ENCODE results near the gene CPNE6.

The CPNE6 gene

DNA sequence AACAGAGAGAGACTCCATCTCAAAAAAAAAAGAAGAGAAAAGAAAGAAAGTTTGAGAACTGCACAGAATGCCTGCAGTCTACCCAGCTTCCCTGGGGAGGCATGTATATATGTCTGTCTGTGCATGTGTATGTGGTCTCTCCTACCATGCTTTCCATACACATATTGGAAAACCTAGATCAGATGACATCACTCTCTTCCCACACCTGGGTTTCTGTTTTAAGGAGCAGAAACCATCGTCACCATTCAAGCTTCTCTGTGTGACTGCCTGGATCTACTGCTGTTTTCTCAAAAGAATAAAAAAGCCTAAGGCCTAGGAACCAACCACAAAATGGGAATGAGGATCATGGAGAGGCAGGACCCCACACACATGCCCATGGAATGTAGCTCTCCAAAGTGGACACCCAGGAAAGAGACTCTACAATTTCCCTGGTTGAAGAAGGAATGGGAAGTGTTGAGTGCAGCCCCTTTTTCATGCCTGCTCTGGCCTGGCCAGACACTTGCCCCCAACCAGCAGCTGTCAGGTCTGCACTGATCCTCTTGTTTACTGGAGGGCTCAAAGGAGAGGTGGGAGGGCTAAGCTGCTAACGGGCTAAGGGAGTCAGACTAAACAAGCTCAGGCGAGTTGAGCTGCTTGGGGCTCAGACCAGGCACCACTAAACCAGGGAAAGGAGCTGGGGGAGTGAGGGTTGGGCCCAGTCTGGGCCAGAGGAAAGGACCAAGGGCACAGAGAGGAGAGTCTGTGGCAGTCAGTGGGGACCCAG lies 15.0 kb downstream of the CPNE6 start:
- no peak for TF ChIP-seq GATA2 (IDR thresholded peaks at IDR 0.05; ENCODE audit: low read depth, low read length)
- TF ChIP-seq GATA3 (IDR thresholded peaks at IDR 0.05; ENCODE audit: low read depth, low read length): no peak

DNA sequence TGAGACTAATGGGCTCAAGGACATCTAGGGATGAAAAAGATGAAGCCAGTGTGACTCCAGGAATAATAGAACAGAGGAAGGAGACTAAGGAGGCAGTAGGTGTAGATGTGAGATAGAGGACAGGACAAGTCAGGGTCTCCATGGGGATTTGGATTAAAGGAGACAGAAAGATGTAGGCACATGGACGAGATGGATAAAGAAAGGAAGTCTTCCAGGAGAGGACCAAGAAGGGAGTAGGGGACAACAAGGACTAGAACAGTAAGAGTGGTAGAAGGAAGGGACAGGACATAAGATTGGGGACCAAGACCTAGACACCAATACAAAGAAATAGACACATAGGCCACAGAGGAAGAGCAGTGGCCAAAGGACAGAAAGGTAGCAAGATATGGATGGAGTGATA lies 15.6 kb downstream of the CPNE6 start:
- TF ChIP-seq GATA2 (IDR thresholded peaks at IDR 0.05; ENCODE audit: low read depth, low read length) (no peak), GATA3 (IDR thresholded peaks at IDR 0.05; ENCODE audit: low read depth, low read length) (no peak)

GRCh38 chr14:24088095-24088494 lies 16.7 kb downstream of the CPNE6 start:
- TF ChIP-seq GATA3 (IDR thresholded peaks at IDR 0.05; ENCODE audit: low read depth, low read length): no peak
- no peak for TF ChIP-seq GATA2 (IDR thresholded peaks at IDR 0.05; ENCODE audit: low read depth, low read length)

DNA sequence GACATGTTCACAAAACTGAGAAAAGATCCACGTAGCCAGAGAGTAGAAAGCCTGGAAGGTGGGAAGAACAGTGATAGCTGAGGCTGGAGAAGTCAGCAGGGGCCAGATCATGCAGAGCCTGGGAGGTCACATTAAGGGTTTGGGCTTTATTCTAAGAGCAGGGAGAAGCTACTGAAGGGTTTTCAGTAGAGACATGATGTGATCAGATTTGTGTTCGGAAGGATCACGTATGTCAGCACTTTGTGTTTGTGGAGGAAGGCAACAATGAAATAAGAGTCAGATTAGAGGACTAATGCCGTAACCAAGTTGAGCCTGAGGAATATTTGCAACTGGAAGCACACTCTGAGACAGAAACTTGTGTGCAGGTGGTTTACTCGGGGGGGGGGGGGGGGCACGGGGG lies 18.5 kb downstream of the CPNE6 start:
- no peak for TF ChIP-seq GATA3 (IDR thresholded peaks at IDR 0.05; ENCODE audit: low read depth, low read length)
- TF ChIP-seq GATA2 (IDR thresholded peaks at IDR 0.05; ENCODE audit: low read depth, low read length): no peak

DNA sequence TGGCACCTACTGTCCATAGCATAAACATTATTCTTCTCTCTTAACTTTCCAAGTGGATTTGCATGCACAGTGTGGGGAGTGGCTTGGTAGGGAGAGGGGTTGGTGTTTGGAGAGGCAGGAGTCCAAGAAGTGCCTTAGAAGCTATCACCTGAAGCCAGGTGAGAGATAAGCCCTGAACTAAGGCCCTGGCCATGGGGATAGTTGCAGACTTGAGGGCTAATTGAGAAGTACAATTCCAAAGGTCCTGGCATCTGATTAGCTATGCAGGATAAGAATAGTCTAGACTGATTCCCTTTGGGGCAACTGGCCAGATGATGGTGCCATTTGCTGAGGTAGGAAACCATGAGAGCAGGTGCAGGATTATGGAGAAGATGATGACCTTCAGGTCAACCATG lies 20.7 kb downstream of the CPNE6 start:
- TF ChIP-seq GATA2 (IDR thresholded peaks at IDR 0.05; ENCODE audit: low read depth, low read length) (no peak), GATA3 (IDR thresholded peaks at IDR 0.05; ENCODE audit: low read depth, low read length) (no peak)

GRCh38 chr14:24092505-24093206 lies 21.3 kb downstream of the CPNE6 start:
- TF ChIP-seq GATA3 (IDR thresholded peaks at IDR 0.05; ENCODE audit: low read depth, low read length): no peak
- TF ChIP-seq GATA2 (IDR thresholded peaks at IDR 0.05; ENCODE audit: low read depth, low read length): no peak

DNA sequence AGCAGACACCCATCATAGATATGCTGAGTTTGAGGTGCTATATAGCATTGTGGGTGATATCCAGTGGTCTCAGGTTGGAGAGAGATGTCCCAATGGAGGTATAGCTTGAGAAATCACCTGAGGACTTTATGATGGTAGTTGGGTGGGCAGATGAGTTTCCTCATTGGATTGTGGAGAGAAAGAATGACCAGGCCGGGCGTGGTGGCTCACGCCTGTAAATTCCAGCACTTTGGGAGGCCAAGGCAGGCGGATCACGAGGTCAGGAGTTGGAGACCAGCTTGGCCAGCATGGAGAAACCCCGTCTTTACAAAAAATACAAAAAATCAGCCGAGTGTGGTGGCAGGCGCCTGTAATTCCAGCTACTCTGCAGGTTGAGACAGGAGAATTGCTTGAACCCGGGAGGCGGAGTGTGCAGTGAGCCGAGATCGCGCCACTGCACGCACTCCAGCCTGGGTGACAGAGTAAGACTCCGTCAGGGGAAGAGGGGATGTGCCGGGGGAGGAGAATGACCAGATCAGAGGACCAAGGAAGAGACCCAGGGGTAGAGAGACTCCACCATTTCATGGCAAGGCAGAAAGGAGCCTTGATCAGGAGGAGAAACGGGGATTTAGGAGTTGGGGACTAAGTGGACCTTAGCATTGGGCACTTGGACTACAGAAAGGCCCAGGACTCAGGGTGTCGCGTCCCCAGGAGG lies 22.0 kb downstream of the CPNE6 start:
- TF ChIP-seq GATA2 (IDR thresholded peaks at IDR 0.05; ENCODE audit: low read depth, low read length): no peak
- no peak for TF ChIP-seq GATA3 (IDR thresholded peaks at IDR 0.05; ENCODE audit: low read depth, low read length)

GRCh38 chr14:24093901-24094840 lies 22.8 kb downstream of the CPNE6 start, which contains the start of gene PCK2:
Gene PCK2, plus strand, starts transcription at chr14:24094311. Its CDS starts 95 bp downstream, at chr14:24094406.
- TF ChIP-seq GATA2 (IDR thresholded peaks at IDR 0.05; ENCODE audit: low read depth, low read length) (peak; percentile 76), GATA3 (IDR thresholded peaks at IDR 0.05; ENCODE audit: low read depth, low read length) (no peak)

- TF ChIP-seq GATA2 (IDR thresholded peaks at IDR 0.05; ENCODE audit: low read depth, low read length) (no peak), GATA3 (IDR thresholded peaks at IDR 0.05; ENCODE audit: low read depth, low read length) (no peak)
These were observed 23.5 kb downstream of the CPNE6 start for GRCh38 chr14:24094841-24095270.

DNA sequence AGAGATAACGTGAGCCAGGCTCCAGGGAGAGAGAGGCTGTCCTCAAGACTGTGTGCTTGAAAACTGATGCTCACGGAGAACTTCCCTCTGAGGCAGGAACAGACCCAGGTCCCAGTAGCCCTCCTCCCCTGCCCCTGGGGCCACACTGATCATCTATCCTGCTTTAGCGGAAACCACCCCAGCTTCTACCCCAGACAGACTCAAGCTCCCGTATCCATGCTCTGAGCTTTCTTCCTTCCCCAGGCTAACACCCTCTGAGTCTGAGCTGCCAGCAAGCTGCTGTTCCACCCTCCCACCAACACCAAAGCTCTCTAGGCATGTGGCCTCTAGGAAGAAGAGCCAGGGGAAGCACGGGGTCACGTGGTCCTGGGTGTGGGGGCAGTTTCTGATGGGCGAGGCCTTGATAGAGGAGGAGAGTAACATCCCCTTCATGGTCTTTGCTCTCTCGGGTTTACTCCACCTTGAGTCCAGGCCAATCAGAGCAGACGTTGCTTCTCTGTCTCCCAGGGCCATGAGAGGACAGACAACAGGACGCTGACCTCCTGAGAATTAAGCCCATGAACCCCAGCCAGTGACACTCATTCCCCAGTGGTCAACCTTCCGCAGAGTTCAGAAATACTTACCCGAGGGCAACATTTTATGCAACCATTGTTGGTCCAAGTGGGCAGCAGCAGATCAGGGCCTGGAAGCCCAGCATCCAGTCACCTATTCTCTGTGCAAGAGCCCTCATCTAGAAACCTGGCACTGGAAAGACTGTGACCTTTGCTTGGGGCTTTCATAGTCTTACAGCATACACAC lies 24.1 kb downstream of the CPNE6 start:
- TF ChIP-seq GATA2 (IDR thresholded peaks at IDR 0.05; ENCODE audit: low read depth, low read length): no peak
- no peak for TF ChIP-seq GATA3 (IDR thresholded peaks at IDR 0.05; ENCODE audit: low read depth, low read length)

- TF ChIP-seq GATA2 (IDR thresholded peaks at IDR 0.05; ENCODE audit: low read depth, low read length) (no peak), GATA3 (IDR thresholded peaks at IDR 0.05; ENCODE audit: low read depth, low read length) (no peak)
These were observed 25.3 kb downstream of the CPNE6 start for GRCh38 chr14:24096545-24097181.

DNA sequence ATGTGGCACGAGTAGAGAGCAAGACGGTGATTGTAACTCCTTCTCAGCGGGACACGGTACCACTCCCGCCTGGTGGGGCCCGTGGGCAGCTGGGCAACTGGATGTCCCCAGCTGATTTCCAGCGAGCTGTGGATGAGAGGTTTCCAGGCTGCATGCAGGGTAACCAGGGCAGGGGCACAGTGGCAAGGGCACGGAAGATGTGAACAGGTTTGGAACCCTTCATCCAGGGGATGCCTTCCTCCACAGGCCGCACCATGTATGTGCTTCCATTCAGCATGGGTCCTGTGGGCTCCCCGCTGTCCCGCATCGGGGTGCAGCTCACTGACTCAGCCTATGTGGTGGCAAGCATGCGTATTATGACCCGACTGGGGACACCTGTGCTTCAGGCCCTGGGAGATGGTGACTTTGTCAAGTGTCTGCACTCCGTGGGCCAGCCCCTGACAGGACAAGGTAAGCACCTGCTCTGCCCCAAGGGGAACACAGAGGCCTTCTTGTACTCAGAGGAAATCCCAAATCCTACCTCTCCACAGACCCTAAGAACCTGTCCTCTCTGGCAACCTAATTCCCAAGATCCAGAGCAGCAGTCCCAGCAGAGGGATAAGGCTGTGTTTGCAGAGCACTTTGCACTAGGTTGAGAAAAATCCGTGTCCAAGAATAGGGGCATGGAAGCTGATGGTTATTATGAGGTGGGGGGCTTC lies 27.0 kb downstream of the CPNE6 start:
- TF ChIP-seq GATA2 (IDR thresholded peaks at IDR 0.05; ENCODE audit: low read depth, low read length): no peak
- TF ChIP-seq GATA3 (IDR thresholded peaks at IDR 0.05; ENCODE audit: low read depth, low read length): no peak

Measured in SH-SY5Y (cell line).